Loucy (cell line): Measurements from ENCODE around the gene PHAF1.

Experiments used
- H2AFZ ChIP-seq: fragments of 200-600 bp; sonication (generic); 2 replicates; pipeline ENCODE4 v1.6.0; 2016; ENCODE audit warnings: antibody characterized with exemption, mild to moderate bottlenecking, low read length, moderate library complexity
- H3F3A ChIP-seq: fragments of 200-600 bp; 2 replicates; pipeline ENCODE4 v1.6.0; 2016; ENCODE audit warnings: antibody characterized with exemption, low read depth, mild to moderate bottlenecking
- H3K27me3 ChIP-seq: fragments of 200-600 bp; sonication (generic); 2 replicates; pipeline ENCODE4 v1.6.1; 2014; ENCODE audit warnings: low read length, mild to moderate bottlenecking; ENCODE audit not compliant: insufficient read depth, poor library complexity, severe bottlenecking
- H3K36me3 ChIP-seq: fragments of 200-600 bp; sonication (generic); 2 replicates; pipeline ENCODE4 v1.6.1; 2016; ENCODE audit warnings: low read length; ENCODE audit not compliant: insufficient read depth
- H3K4me1 ChIP-seq: fragments of 200-600 bp; sonication (generic); 2 replicates; pipeline ENCODE4 v1.5.1; 2014; ENCODE audit warnings: low read length, mild to moderate bottlenecking; ENCODE audit not compliant: insufficient read depth, poor library complexity, severe bottlenecking
- H3K4me2 ChIP-seq: fragments of 200-600 bp; sonication (generic); 2 replicates; pipeline ENCODE4 v1.6.0; 2014; ENCODE audit warnings: antibody characterized with exemption, low read length, low read depth, mild to moderate bottlenecking; ENCODE audit not compliant: poor library complexity, severe bottlenecking
- H3K4me3 ChIP-seq: fragments of 200-600 bp; sonication (generic); 2 replicates; pipeline ENCODE4 v1.5.1; 2014; ENCODE audit warnings: low read length, mild to moderate bottlenecking, mixed read lengths; ENCODE audit not compliant: poor library complexity, severe bottlenecking
- H3K79me2 ChIP-seq: fragments of 200-600 bp; sonication (generic); 2 replicates; pipeline ENCODE4 v1.6.1; 2014; ENCODE audit warnings: low read length; ENCODE audit not compliant: insufficient read depth
- H3K9ac ChIP-seq: fragments of 200-600 bp; sonication (generic); 2 replicates; pipeline ENCODE4 v1.6.0; 2014; ENCODE audit warnings: mild to moderate bottlenecking, low read depth, low read length, moderate library complexity; ENCODE audit not compliant: poor library complexity, severe bottlenecking
- H3K9me2 ChIP-seq: fragments of 200-600 bp; sonication (generic); replicated peaks from 2 replicates; pipeline ENCODE4 v1.6.1; 2016; ENCODE audit warnings: low read depth, low read length, mixed read lengths
- H3K9me3 ChIP-seq: fragments of 200-600 bp; sonication (generic); 2 replicates; pipeline ENCODE4 v1.6.1; 2014; ENCODE audit warnings: mild to moderate bottlenecking, antibody characterized with exemption, low read length, low read depth; ENCODE audit not compliant: insufficient read depth
- H4K20me1 ChIP-seq: fragments of 200-600 bp; sonication (generic); 2 replicates; pipeline ENCODE4 v1.6.0; 2014; ENCODE audit warnings: antibody characterized with exemption, low read length, mild to moderate bottlenecking; ENCODE audit not compliant: insufficient read depth, poor library complexity, severe bottlenecking
- EZH2phosphoT487 ChIP-seq: fragments of 200-600 bp; IDR thresholded peaks from 2 replicates; pipeline ENCODE4 v1.6.1; 2018; ENCODE audit warnings: antibody characterized with exemption, mild to moderate bottlenecking, moderate library complexity, borderline replicate concordance
- TF ChIP-seq, protein P1 (sequence below): fragments of 200-600 bp; sonication (generic); conservative IDR thresholded peaks from 2 replicates; pipeline ENCODE4 v1.5.1; 2014; ENCODE audit warnings: mild to moderate bottlenecking, antibody characterized with exemption, low read length

PHAF1 gene

DNA sequence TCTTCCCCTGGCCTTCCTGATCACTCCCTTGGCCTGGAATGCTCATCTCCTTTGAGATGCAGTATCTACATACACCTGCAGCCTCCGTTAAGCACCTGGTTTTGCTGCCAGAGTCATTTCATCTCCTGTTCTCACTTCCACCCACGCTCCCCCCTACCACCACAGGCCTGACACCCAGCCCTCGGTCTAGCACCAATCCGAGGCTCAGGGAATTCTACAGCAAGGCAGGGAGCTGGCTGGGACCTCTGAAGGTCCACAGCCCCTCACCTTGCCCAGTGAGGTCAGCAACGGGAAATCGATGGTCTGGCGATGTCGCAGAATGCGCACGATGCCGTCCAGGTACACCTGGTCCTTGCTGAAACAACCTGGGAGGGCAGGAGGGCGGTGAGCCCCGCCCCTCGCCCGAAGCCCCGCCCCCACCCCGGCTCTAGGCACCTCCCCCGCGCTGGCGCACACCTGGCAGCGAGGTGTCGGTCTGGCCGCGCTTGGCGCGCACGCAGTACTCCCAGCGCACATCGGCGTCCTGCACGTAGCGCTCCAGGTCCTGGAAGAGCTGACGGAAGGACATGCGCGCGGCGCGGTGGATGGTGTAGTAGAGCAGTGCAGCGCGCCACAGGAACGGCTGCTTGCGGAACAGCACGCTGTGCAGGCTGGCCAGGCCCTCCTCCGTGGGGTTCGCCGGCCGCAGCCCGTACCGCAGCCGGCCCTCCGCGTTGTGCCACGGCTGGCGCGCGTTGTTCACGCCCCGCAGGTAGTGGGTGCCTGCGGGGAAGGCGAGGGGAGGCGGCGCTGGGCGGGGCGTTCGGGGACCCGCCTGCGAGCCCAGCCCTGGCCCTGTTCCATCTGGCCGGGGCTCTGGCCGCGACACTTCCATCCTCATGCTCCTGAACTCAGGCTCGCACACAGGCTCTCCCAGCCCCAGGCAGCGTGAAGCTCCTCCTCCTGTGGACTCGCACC, 68.3 kb downstream of the PHAF1 start:
- H3K4me1 ChIP-seq: peaks cover 35% of the 10 kb centered on the region
- peaks cover 29% of the 10 kb centered on the region for H3K79me2 ChIP-seq
- TF ChIP-seq, protein P1, sequence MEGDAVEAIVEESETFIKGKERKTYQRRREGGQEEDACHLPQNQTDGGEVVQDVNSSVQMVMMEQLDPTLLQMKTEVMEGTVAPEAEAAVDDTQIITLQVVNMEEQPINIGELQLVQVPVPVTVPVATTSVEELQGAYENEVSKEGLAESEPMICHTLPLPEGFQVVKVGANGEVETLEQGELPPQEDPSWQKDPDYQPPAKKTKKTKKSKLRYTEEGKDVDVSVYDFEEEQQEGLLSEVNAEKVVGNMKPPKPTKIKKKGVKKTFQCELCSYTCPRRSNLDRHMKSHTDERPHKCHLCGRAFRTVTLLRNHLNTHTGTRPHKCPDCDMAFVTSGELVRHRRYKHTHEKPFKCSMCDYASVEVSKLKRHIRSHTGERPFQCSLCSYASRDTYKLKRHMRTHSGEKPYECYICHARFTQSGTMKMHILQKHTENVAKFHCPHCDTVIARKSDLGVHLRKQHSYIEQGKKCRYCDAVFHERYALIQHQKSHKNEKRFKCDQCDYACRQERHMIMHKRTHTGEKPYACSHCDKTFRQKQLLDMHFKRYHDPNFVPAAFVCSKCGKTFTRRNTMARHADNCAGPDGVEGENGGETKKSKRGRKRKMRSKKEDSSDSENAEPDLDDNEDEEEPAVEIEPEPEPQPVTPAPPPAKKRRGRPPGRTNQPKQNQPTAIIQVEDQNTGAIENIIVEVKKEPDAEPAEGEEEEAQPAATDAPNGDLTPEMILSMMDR: no peak
- TF ChIP-seq EZH2phosphoT487: no peak
- H3K9me2 ChIP-seq: no peaks in the 10 kb centered on the region
- no peaks in the 10 kb centered on the region for H3K9me3 ChIP-seq
- no peak overlapping the region for H2AFZ ChIP-seq
- peaks cover 9% of the 10 kb centered on the region for H4K20me1 ChIP-seq
- no peaks in the 10 kb centered on the region for H3F3A ChIP-seq
- H3K4me3 ChIP-seq: no peak overlapping the region
- no peak overlapping the region for H3K9ac ChIP-seq
- H3K27me3 ChIP-seq: no peaks in the 10 kb centered on the region
- no peak overlapping the region for H3K4me2 ChIP-seq
- H3K36me3 ChIP-seq: no peaks in the 10 kb centered on the region

- H3K27me3 ChIP-seq: no peaks in the 10 kb centered on the region
Observed at GRCh38 chr16:67179421-67180080, 69.8 kb downstream of the PHAF1 start.

GRCh38 chr16:67180166-67180565, 70.4 kb downstream of the PHAF1 start:
- Histone ChIP-seq H4K20me1 (peaks cover 20% of the 10 kb centered on the region), H3K4me3 (no peak overlapping the region), H3K4me1 (peaks cover 22% of the 10 kb centered on the region), H3K36me3 (no peaks in the 10 kb centered on the region), H3K9me3 (no peaks in the 10 kb centered on the region), H3K79me2 (peaks cover 27% of the 10 kb centered on the region), H3F3A (no peaks in the 10 kb centered on the region), H3K9me2 (no peaks in the 10 kb centered on the region), H3K4me2 (no peak overlapping the region), H3K27me3 (no peaks in the 10 kb centered on the region), H2AFZ (no peak overlapping the region), H3K9ac (no peak overlapping the region)
- TF ChIP-seq, protein P1: no peak
- TF ChIP-seq EZH2phosphoT487: no peak

More at GRCh38 chr16:67179421-67180080, 69.8 kb downstream of the PHAF1 start:
- Histone ChIP-seq H3F3A (no peaks in the 10 kb centered on the region), H3K36me3 (no peaks in the 10 kb centered on the region), H3K4me3 (no peak overlapping the region), H4K20me1 (peaks cover 13% of the 10 kb centered on the region), H3K9me3 (no peaks in the 10 kb centered on the region), H3K4me1 (peaks cover 25% of the 10 kb centered on the region), H2AFZ (no peak overlapping the region), H3K9me2 (no peaks in the 10 kb centered on the region), H3K4me2 (no peak overlapping the region), H3K9ac (no peak overlapping the region), H3K79me2 (peaks cover 33% of the 10 kb centered on the region)
- no peak for TF ChIP-seq EZH2phosphoT487
- TF ChIP-seq, protein P1: peak; percentile 39; the same call in 1 of the 2 replicates
